SK-N-SH (cell line): Measurements from ENCODE around the gene CLPTM1L. TPM values are rescaled to one million over a fixed set of nuclear protein-coding genes. Genes with fewer than 3 reads are reported as not detected.

Experiments used
- CTCF ChIA-PET: fragments of 300-600, 350-600 bp; formaldehyde crosslinking; extraction: SDS; loops from one replicate; lab custom pipeline; 2021; lab: Yijun Ruan, JAX
- POLR2A ChIA-PET: fragments of 350-600 bp; sonication (Branson Sonifier 250); formaldehyde crosslinking; extraction: SDS; loops from one replicate; lab custom pipeline; 2020; ENCODE audit warnings: antibody characterized with exemption, inconsistent platforms; lab: Yijun Ruan, JAX
- DNase-seq: peaks from one replicate; pipeline ENCODE4 v3.0.0; 2012
- H2AFZ ChIP-seq: fragments of 200-600 bp; sonication (generic); 2 replicates; pipeline ENCODE4 v1.8.1; 2016; ENCODE audit warnings: antibody characterized with exemption, mild to moderate bottlenecking, low read depth
- H3F3A ChIP-seq: fragments of 200-600 bp; sonication (generic); replicated peaks from 2 replicates; pipeline ENCODE3; 2016; ENCODE audit warnings: antibody characterized with exemption, mild to moderate bottlenecking; ENCODE audit not compliant: insufficient read depth
- H3K27ac ChIP-seq, 2 experiments: fragments of 200-500 bp in 1 of 2; fragments of 200-600 bp in 1 of 2; sonication (Bioruptor generic) in 1 of 2; sonication (generic), shearing (Covaris generic) in 1 of 2; 2 replicates each; pipeline versions ENCODE4 v1.5.1 to v1.6.1; 2014 to 2016; ENCODE audit warnings: low read depth in 2 of 2, inconsistent platforms in 1 of 2, low read length in 1 of 2, mild to moderate bottlenecking in 1 of 2, mixed read lengths in 1 of 2
- H3K27me3 ChIP-seq: fragments of 200-600 bp; sonication (generic), shearing (Covaris generic); 2 replicates; pipeline ENCODE4 v1.6.1; 2016; ENCODE audit warnings: mixed run types; ENCODE audit not compliant: insufficient read depth
- H3K36me3 ChIP-seq, 2 experiments: fragments of 200-500 bp in 1 of 2; fragments of 200-600 bp in 1 of 2; sonication (Bioruptor generic) in 1 of 2; sonication (generic) in 1 of 2; replicated peaks in 1 of 2; 2 replicates each; pipeline versions ENCODE3 to v1.5.1; 2014 to 2016; ENCODE audit warnings: low read length in 1 of 2, mild to moderate bottlenecking in 1 of 2; ENCODE audit not compliant: insufficient read depth in 2 of 2, control insufficient read depth in 1 of 2
- H3K4me1 ChIP-seq, 2 experiments: fragments of 200-500 bp in 1 of 2; fragments of 200-600 bp in 1 of 2; sonication (Bioruptor generic) in 1 of 2; sonication (generic), shearing (Covaris generic) in 1 of 2; 2 replicates each; pipeline versions ENCODE4 v1.5.1 to v1.6.1; 2014 to 2016; ENCODE audit warnings: low read depth in 1 of 2, low read length in 1 of 2, mixed run types in 1 of 2; ENCODE audit not compliant: insufficient read depth in 2 of 2, control insufficient read depth in 1 of 2
- H3K4me2 ChIP-seq: fragments of 200-600 bp; sonication (generic), shearing (Covaris generic); 2 replicates; pipeline ENCODE4 v1.6.1; 2017; ENCODE audit warnings: mixed run types
- H3K4me3 ChIP-seq, 2 experiments: fragments of 200-500 bp in 1 of 2; fragments of 200-600 bp in 1 of 2; sonication (Bioruptor generic) in 1 of 2; sonication (generic), shearing (Covaris generic) in 1 of 2; 2 replicates each; pipeline versions ENCODE4 v1.5.1 to v1.8.1; 2014 to 2016; ENCODE audit warnings: low read depth in 2 of 2, inconsistent platforms in 1 of 2, low read length in 1 of 2, mild to moderate bottlenecking in 1 of 2, mixed read lengths in 1 of 2, moderate library complexity in 1 of 2
- H3K79me2 ChIP-seq: fragments of 200-600 bp; sonication (generic); 2 replicates; pipeline ENCODE4 v1.8.1; 2017; ENCODE audit warnings: mild to moderate bottlenecking; ENCODE audit not compliant: insufficient read depth
- H3K9ac ChIP-seq: fragments of 200-600 bp; sonication (generic); 2 replicates; pipeline ENCODE4 v1.6.1; 2017; ENCODE audit warnings: mixed run types
- H3K9me2 ChIP-seq: fragments of 200-600 bp; sonication (generic); 2 replicates; pipeline ENCODE4 v1.6.1; 2017; ENCODE audit warnings: mixed run types
- H3K9me3 ChIP-seq: fragments of 200-600 bp; sonication (generic); 2 replicates; pipeline ENCODE4 v1.6.1; 2017; ENCODE audit warnings: mixed run types, mild to moderate bottlenecking, moderate library complexity
- H4K20me1 ChIP-seq: fragments of 200-600 bp; sonication (generic); 2 replicates; pipeline ENCODE4 v1.6.1; 2017; ENCODE audit warnings: mild to moderate bottlenecking, mixed run types; ENCODE audit not compliant: insufficient read depth
- ELF1 ChIP-seq: IDR thresholded peaks from 2 replicates; pipeline ENCODE4 v1.4.0; 2012
- EZH2phosphoT487 ChIP-seq: fragments of 200-600 bp; sonication (generic); IDR thresholded peaks from 2 replicates; pipeline ENCODE4 v1.6.1; 2017; ENCODE audit warnings: low read depth, mixed run types, mild to moderate bottlenecking, antibody characterized with exemption, moderate library complexity, borderline replicate concordance
- FOXJ3 ChIP-seq: sonication (generic); formaldehyde crosslinking; IDR thresholded peaks from 2 replicates; pipeline ENCODE4 v1.5.1; 2020; ENCODE audit warnings: mild to moderate bottlenecking, missing genetic modification reagents
- NFIC ChIP-seq: IDR thresholded peaks from 2 replicates; pipeline ENCODE4 v1.4.0; 2012; ENCODE audit warnings: borderline replicate concordance
- POLR2AphosphoS5 ChIP-seq: IDR thresholded peaks from 2 replicates; pipeline ENCODE4 v1.6.1; 2012; ENCODE audit warnings: low read depth, low read length
- RCOR1 ChIP-seq: fragments of 150-350 bp; IDR thresholded peaks from 2 replicates; pipeline ENCODE4 v1.6.1; 2017; ENCODE audit warnings: antibody characterized with exemption, low read length
- RFX5 ChIP-seq: IDR thresholded peaks from 2 replicates; pipeline ENCODE4 v1.6.1; 2012; ENCODE audit warnings: mild to moderate bottlenecking, improper control_type of control experiment, low read length
- RXRA ChIP-seq: IDR thresholded peaks from 2 replicates; pipeline ENCODE4 v1.4.0; 2012; ENCODE audit warnings: low read depth, mild to moderate bottlenecking, borderline replicate concordance
- SIN3A ChIP-seq: IDR thresholded peaks from 2 replicates; pipeline ENCODE4 v1.6.1; 2012; ENCODE audit warnings: low read depth, mild to moderate bottlenecking, low read length, moderate library complexity, borderline replicate concordance
- TCF12 ChIP-seq: IDR thresholded peaks from 2 replicates; pipeline ENCODE4 v1.4.0; 2012
- TEAD4 ChIP-seq: IDR thresholded peaks from 2 replicates; pipeline ENCODE4 v1.4.0; 2012; ENCODE audit warnings: mild to moderate bottlenecking, borderline replicate concordance; ENCODE audit not compliant: insufficient read depth
- YY1 ChIP-seq: IDR thresholded peaks from 2 replicates; pipeline ENCODE4 v1.4.0; 2012; ENCODE audit warnings: low read depth, mild to moderate bottlenecking
- WGBS: methylation state at CpG from one replicate; pipeline ENCODE4 v1.1.6; 2017; ENCODE audit warnings: low lambda C conversion rate; 5-methylcytosine and 5-hydroxymethylcytosine counted together
- polyA plus RNA-seq, 3 experiments: library from polyadenylated mRNA; depleted of rRNA; stranded (reverse); fragments of >200 nt; gene quantifications; 2 replicates each; pipeline ENCODE4 v1.2.3, GENCODE V29; 2012
- TF ChIP-seq, protein P1 (sequence below): IDR thresholded peaks from 2 replicates; pipeline ENCODE4 v1.4.0; 2012; ENCODE audit warnings: low read depth, borderline replicate concordance
- TF ChIP-seq, protein P2 (sequence below): fragments of 200-600 bp; sonication (generic); IDR thresholded peaks from 2 replicates; pipeline ENCODE4 v1.6.1; 2017; ENCODE audit warnings: antibody characterized with exemption, mild to moderate bottlenecking, moderate library complexity
- TF ChIP-seq, protein P3 (sequence below): fragments of 150-350 bp; IDR thresholded peaks from 2 replicates; pipeline ENCODE4 v1.6.1; 2016; ENCODE audit warnings: mild to moderate bottlenecking, low read depth, low read length
- TF ChIP-seq, protein P4 (sequence below): IDR thresholded peaks from 2 replicates; pipeline ENCODE4 v1.4.0; 2012; ENCODE audit warnings: low read depth

The CLPTM1L gene
- polyA plus RNA-seq, 1 of the 3 experiments (the other 2 are of a cell fraction), result 202 TPM

DNA sequence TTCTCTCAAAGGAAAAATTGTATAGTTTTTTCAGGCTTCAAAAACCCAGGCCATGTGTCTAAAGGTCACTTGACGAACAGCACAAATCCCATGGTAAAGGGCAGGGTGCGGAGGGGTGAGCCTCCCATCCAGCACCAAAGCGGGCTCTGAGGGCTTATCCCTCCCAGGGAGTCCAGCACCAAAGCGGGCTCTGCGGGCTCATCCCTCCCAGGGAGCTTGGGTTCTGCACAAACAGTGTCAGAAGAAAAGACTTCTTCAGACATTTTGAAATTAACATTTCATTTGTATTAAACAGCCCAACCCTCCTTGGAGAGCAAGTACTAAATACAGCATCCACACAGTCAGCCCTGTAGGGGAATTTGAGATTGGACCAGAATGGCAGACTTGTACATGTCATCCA is 43.0 kb upstream of the CLPTM1L start:
- ChIA-PET POLR2A (no interaction called here), CTCF (no interaction called here)
- Histone ChIP-seq H3K27ac (no peak overlapping the region), H4K20me1 (no peaks in the 10 kb centered on the region), H3F3A (no peaks in the 10 kb centered on the region), H3K4me1 (peaks cover 0 to 10% of the 10 kb centered on the region in 2 experiments; a peak in 1 of 4 replicates), H3K4me2 (no peak overlapping the region), H3K36me3 (no peaks in the 10 kb centered on the region), H3K9me2 (no peaks in the 10 kb centered on the region), H3K79me2 (no peaks in the 10 kb centered on the region), H3K9me3 (no peaks in the 10 kb centered on the region), H2AFZ (no peak overlapping the region), H3K4me3 (no peak overlapping the region), H3K9ac (no peak overlapping the region), H3K27me3 (peaks cover 16% of the 10 kb centered on the region; the same call in 1 of the 2 replicates)
- WGBS, result 70% methylated on average over 5 of the region's 5 CpGs
- TF ChIP-seq, protein P1, sequence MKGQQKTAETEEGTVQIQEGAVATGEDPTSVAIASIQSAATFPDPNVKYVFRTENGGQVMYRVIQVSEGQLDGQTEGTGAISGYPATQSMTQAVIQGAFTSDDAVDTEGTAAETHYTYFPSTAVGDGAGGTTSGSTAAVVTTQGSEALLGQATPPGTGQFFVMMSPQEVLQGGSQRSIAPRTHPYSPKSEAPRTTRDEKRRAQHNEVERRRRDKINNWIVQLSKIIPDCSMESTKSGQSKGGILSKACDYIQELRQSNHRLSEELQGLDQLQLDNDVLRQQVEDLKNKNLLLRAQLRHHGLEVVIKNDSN, result no peak
- TF ChIP-seq, protein P2, sequence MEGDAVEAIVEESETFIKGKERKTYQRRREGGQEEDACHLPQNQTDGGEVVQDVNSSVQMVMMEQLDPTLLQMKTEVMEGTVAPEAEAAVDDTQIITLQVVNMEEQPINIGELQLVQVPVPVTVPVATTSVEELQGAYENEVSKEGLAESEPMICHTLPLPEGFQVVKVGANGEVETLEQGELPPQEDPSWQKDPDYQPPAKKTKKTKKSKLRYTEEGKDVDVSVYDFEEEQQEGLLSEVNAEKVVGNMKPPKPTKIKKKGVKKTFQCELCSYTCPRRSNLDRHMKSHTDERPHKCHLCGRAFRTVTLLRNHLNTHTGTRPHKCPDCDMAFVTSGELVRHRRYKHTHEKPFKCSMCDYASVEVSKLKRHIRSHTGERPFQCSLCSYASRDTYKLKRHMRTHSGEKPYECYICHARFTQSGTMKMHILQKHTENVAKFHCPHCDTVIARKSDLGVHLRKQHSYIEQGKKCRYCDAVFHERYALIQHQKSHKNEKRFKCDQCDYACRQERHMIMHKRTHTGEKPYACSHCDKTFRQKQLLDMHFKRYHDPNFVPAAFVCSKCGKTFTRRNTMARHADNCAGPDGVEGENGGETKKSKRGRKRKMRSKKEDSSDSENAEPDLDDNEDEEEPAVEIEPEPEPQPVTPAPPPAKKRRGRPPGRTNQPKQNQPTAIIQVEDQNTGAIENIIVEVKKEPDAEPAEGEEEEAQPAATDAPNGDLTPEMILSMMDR, result no peak
- no peak for TF ChIP-seq RCOR1
- no peak for DNase-seq

DNA sequence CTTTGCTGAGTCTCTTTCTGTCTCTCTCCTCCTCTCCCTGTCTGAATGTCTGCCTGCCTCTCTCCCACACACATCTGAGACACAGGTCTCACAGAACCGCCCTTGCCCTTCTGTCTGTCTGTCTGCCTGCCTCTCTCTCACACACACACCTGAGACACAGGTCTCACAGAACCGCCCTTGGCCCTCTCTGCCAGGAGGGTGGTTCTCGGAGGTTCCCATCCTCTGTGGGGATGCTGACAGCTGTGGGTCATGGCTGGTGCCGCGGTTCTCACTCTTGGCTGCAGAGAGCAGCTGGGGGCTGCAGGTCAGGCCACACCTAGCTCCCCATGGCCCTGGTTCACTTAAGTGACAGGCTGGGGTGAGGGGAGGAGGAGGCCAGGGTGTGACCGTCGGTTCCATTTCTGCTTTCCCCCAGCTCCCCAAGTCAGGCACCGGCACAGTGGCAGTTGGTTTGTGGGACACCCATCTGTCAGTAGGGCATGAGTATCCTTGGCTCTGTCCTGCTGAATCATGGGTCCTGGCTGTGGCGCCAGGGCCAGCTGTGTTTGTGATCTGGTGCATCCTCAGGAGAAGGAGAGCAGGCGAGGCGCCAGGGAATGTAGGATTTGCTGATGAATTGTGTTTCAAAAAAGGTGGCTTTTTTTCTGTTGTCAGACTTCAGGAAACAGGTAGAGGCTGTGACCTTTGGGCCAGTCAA is 42.3 kb upstream of the CLPTM1L start:
- H3K79me2 ChIP-seq, result no peaks in the 10 kb centered on the region
- H3F3A ChIP-seq, result no peaks in the 10 kb centered on the region
- no peak for DNase-seq
- H3K36me3 ChIP-seq, result no peaks in the 10 kb centered on the region
- peaks cover 16% of the 10 kb centered on the region for H3K27me3 ChIP-seq
- no peak overlapping the region for H3K4me2 ChIP-seq
- no peak overlapping the region for H3K27ac ChIP-seq
- H3K9ac ChIP-seq, result no peak overlapping the region
- no peak overlapping the region for H3K4me3 ChIP-seq
- POLR2A ChIA-PET, result interaction anchor here (1.1 kb wide), 1 partner anchor 43 kb away, joined by 3 read pairs; the partner anchor contains the start of gene CLPTM1L
- 68% methylated on average over 7 of the region's 11 CpGs for WGBS
- TF ChIP-seq TCF12 (no peak), EZH2phosphoT487 (no peak), POLR2AphosphoS5 (no peak), SIN3A (no peak), ELF1 (no peak), NFIC (no peak), RFX5 (no peak), RCOR1 (no peak), YY1 (no peak), TEAD4 (no peak), FOXJ3 (no peak), RXRA (no peak)
- TF ChIP-seq, protein P3, sequence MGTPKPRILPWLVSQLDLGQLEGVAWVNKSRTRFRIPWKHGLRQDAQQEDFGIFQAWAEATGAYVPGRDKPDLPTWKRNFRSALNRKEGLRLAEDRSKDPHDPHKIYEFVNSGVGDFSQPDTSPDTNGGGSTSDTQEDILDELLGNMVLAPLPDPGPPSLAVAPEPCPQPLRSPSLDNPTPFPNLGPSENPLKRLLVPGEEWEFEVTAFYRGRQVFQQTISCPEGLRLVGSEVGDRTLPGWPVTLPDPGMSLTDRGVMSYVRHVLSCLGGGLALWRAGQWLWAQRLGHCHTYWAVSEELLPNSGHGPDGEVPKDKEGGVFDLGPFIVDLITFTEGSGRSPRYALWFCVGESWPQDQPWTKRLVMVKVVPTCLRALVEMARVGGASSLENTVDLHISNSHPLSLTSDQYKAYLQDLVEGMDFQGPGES, result no peak
- TF ChIP-seq, protein P4, sequence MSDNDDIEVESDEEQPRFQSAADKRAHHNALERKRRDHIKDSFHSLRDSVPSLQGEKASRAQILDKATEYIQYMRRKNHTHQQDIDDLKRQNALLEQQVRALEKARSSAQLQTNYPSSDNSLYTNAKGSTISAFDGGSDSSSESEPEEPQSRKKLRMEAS, result no peak
- TF ChIP-seq, protein P2, result no peak
- H3K4me1 ChIP-seq, result peaks cover 0 to 10% of the 10 kb centered on the region in 2 experiments; a peak in 1 of 4 replicates
- no peaks in the 10 kb centered on the region for H4K20me1 ChIP-seq
- no peaks in the 10 kb centered on the region for H3K9me2 ChIP-seq
- H3K9me3 ChIP-seq, result no peaks in the 10 kb centered on the region
- no peak overlapping the region for H2AFZ ChIP-seq
- CTCF ChIA-PET, result interaction anchor here (2.3 kb wide), 1 partner anchor 258 kb away, joined by 12 read pairs; no protein-coding TSS in a partner anchor
